Breast epithelium (tissue), 4 donors: ENCODE results near the gene FLAD1. TPM values are rescaled to one million over a fixed set of nuclear protein-coding genes. Genes with fewer than 3 reads are reported as not detected.
"Not testable (repeated sequence)": the region's sequence is repeated elsewhere in the genome, so short reads cannot be mapped to it uniquely, and the experiment has no call there.

Source experiments
- DNase-seq, 2 donors: peaks; one replicate each; pipeline ENCODE4 v3.0.0-alpha.2; 2019; ENCODE audit warnings: low spot score in 2 of 2
- H3K27ac ChIP-seq, 2 donors: fragments of 200-600 bp; sonication (generic) in 1 of 2; one replicate each; pipeline ENCODE4 v1.5.1; 2016 to 2019; ENCODE audit warnings: mild to moderate bottlenecking in 1 of 2
- H3K27me3 ChIP-seq, 2 donors: fragments of 200-600 bp; sonication (generic) in 1 of 2; one replicate each; pipeline versions ENCODE4 v1.5.1 to v1.6.0; 2017 to 2019; ENCODE audit warnings: control low read depth in 1 of 2, mild to moderate bottlenecking in 1 of 2
- H3K36me3 ChIP-seq: fragments of 200-600 bp; one replicate; pipeline ENCODE4 v1.5.1; 2019
- H3K4me1 ChIP-seq, 2 donors: fragments of 200-600 bp; sonication (generic); one replicate each; pipeline ENCODE4 v1.5.1; 2016 to 2019; ENCODE audit warnings: control low read depth in 1 of 2
- H3K4me3 ChIP-seq, 3 donors: fragments of 200-600 bp; sonication (generic); 1 replicate in 2 of 3; 2 replicates in 1 of 3; pipeline ENCODE4 v1.5.1; 2016 to 2019; ENCODE audit warnings: mild to moderate bottlenecking in 3 of 3, moderate library complexity in 2 of 3
- H3K9me3 ChIP-seq, 2 donors: fragments of 200-600 bp; sonication (generic) in 1 of 2; one replicate each; pipeline ENCODE4 v1.5.1; 2016 to 2019; ENCODE audit warnings: control low read depth in 1 of 2
- CTCF ChIP-seq, 3 donors: fragments of 450-650 bp; IDR thresholded peaks; one replicate each; pipeline ENCODE4 v1.5.1; 2016 to 2017; ENCODE audit warnings: antibody characterized with exemption in 3 of 3, mild to moderate bottlenecking in 3 of 3, moderate library complexity in 3 of 3
- POLR2A ChIP-seq: fragments of 450-650 bp; IDR thresholded peaks from one replicate; pipeline ENCODE4 v1.6.1; 2016; ENCODE audit warnings: antibody characterized with exemption, mild to moderate bottlenecking, moderate library complexity
- POLR2AphosphoS5 ChIP-seq, 3 donors: sonication (generic); formaldehyde crosslinking; IDR thresholded peaks; one replicate each; pipeline ENCODE4 v1.6.1; 2017; ENCODE audit warnings: antibody characterized with exemption in 3 of 3
- intact Hi-C: fragments of 100-400 bp; cut with DNase I; formaldehyde crosslinking; loops from one replicate; pipeline ENCODE4 v1.15.1; 2023; ENCODE audit warnings: low total_unique reads
- total RNA-seq, 3 donors: library from RNA; depleted of rRNA; stranded (reverse); fragments of >200 nt; gene quantifications; one replicate each; pipeline ENCODE4 v1.1.0, GENCODE V29; 2016

Gene FLAD1
- total RNA-seq, 3 donors from 2014 or later, result 27.0 to 42.7 (median 39.3) TPM

- Histone ChIP-seq H3K9me3 (no peaks in the 10 kb centered on the region), H3K36me3 (no peaks in the 10 kb centered on the region), H3K27me3 (no peaks in the 10 kb centered on the region), H3K27ac (peak overlapping the region; percentile 62 to 82), H3K4me1 (peaks cover 4 to 14% of the 10 kb centered on the region in 2 donors), H3K4me3 (peak overlapping the region; percentile 56 to 78 (median 67))
- TF ChIP-seq POLR2AphosphoS5 (IDR thresholded peaks at IDR 0.05), result no peak
- TF ChIP-seq CTCF (IDR thresholded peaks at IDR 0.05), result no peak
- no peak for TF ChIP-seq POLR2A
- intact Hi-C loops, result no loop called here
- DNase-seq, result no peak
Observed at GRCh38 chr1:154983776-154984466, 777 bp downstream of the FLAD1 start.

GRCh38 chr1:154986736-154987135 is 3.6 kb downstream of the FLAD1 start:
- H3K27me3 ChIP-seq, H3K9me3 ChIP-seq, H3K27ac ChIP-seq, H3K4me3 ChIP-seq, H3K36me3 ChIP-seq, DNase-seq: not testable (repeated sequence)
- H3K4me1 ChIP-seq, result peaks cover 4 to 14% of the 10 kb centered on the region in 2 donors
- intact Hi-C loops, result loop anchor here (1.0 kb wide), 1 partner anchor 21 kb away; no protein-coding TSS in a partner anchor

- intact Hi-C loops, result loop anchor here (1.0 kb wide), 1 partner anchor 22 kb away; no protein-coding TSS in a partner anchor
- Histone ChIP-seq H3K9me3 (no peaks in the 10 kb centered on the region), H3K36me3 (no peaks in the 10 kb centered on the region), H3K27me3 (no peaks in the 10 kb centered on the region), H3K27ac (no peak overlapping the region), H3K4me3 (no peak overlapping the region), H3K4me1 (peaks cover 4 to 12% of the 10 kb centered on the region in 2 donors)
- no peak for TF ChIP-seq POLR2A
- no peak for DNase-seq
Observed at GRCh38 chr1:154987326-154987725, 4.2 kb downstream of the FLAD1 start.

GRCh38 chr1:154988058-154988954 is 5.2 kb downstream of the FLAD1 start:
- Histone ChIP-seq H3K9me3 (no peaks in the 10 kb centered on the region), H3K4me1 (peaks cover 4 to 8% of the 10 kb centered on the region in 2 donors), H3K27me3 (no peaks in the 10 kb centered on the region), H3K36me3 (no peaks in the 10 kb centered on the region), H3K4me3 (no peak overlapping the region), H3K27ac (no peak overlapping the region)
- no peak for DNase-seq
- intact Hi-C loops, result no loop called here
- no peak for TF ChIP-seq POLR2AphosphoS5 (IDR thresholded peaks at IDR 0.05)
- no peak for TF ChIP-seq POLR2A
- TF ChIP-seq CTCF (IDR thresholded peaks at IDR 0.05), result no peak

- intact Hi-C loops, result loop anchor here (1.0 kb wide), 1 partner anchor 23 kb away; no protein-coding TSS in a partner anchor
- no peaks in the 10 kb centered on the region for H3K4me1 ChIP-seq
- no peaks in the 10 kb centered on the region for H3K27me3 ChIP-seq
- H3K36me3 ChIP-seq, result no peaks in the 10 kb centered on the region
- H3K9me3 ChIP-seq, result no peaks in the 10 kb centered on the region
- TF ChIP-seq POLR2AphosphoS5 (IDR thresholded peaks at IDR 0.05) (no peak), POLR2A (no peak), CTCF (IDR thresholded peaks at IDR 0.05) (no peak)
- H3K4me3 ChIP-seq, result no peak overlapping the region
- H3K27ac ChIP-seq, result no peak overlapping the region
- DNase-seq, result no peak
Observed at GRCh38 chr1:154989195-154989860, 6.2 kb downstream of the FLAD1 start.
